ENCODE data around the gene MEAF6.

MEAF6 gene

DNA sequence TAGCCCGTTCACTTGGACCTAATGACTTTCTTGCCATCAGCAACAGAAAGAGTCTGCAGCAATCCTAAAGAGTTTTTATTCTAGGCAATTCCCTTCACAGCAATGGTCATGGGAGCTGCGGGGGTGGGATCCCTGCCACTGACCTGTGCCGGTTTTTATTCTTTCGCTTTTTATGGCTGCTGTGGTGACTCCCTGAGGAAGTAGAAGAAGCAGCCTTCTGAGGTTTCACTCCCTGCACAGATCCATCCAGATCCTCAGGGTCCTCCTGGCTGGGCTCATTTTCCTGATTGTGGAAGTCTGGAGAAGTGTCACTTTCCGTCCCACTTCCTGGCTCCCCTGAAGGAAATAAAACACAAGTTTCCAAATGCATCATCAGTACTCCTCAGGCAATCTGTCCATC lies 12.9 kb downstream of the MEAF6 start:
- H3K4me3 ChIP-seq, result no peak overlapping the region
- H3K27ac ChIP-seq, result no peak overlapping the region
- TF ChIP-seq, protein P1, sequence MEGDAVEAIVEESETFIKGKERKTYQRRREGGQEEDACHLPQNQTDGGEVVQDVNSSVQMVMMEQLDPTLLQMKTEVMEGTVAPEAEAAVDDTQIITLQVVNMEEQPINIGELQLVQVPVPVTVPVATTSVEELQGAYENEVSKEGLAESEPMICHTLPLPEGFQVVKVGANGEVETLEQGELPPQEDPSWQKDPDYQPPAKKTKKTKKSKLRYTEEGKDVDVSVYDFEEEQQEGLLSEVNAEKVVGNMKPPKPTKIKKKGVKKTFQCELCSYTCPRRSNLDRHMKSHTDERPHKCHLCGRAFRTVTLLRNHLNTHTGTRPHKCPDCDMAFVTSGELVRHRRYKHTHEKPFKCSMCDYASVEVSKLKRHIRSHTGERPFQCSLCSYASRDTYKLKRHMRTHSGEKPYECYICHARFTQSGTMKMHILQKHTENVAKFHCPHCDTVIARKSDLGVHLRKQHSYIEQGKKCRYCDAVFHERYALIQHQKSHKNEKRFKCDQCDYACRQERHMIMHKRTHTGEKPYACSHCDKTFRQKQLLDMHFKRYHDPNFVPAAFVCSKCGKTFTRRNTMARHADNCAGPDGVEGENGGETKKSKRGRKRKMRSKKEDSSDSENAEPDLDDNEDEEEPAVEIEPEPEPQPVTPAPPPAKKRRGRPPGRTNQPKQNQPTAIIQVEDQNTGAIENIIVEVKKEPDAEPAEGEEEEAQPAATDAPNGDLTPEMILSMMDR (IDR thresholded peaks at IDR 0.05), result no peak
- DNase-seq (ENCODE audit: low spot score), result no peak

DNA sequence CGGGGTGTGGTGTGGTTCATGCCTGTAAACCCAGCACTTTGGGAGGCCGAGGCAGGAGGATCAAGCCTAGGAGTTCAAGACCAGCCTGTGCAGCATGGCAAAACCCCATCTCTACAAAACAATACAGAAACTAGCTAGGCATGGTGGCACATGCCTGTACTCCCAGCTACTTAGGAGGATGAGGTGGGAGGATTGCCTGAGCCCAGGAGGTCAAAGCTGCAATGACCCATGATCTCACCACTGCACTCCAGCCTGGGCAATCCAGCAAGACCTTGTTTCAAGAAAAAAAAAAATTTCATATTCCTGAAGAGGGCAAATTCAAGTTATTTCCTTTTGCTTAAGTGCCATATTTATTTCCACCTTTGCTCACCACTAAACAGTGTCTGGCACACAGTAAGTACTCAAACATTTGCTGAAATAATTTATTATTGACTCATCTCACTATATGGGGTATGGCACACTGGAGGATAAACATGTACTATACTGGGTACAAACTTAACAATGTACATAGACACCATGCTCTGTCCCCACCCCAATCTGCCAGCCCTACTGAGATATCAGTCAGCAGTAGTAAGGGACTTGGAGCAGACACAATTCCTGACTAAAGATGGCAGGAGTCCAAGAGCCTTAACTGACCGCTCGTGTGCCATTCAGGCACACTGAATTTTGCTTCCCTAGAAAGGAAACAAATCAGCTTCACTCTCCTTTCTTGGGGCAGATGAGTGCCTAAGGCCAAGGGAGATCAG lies 15.5 kb downstream of the MEAF6 start:
- H3K4me3 ChIP-seq, result no peak overlapping the region
- H3K27ac ChIP-seq, result no peak overlapping the region
- DNase-seq (ENCODE audit: low spot score), result no peak
- TF ChIP-seq, protein P1 (IDR thresholded peaks at IDR 0.05), result no peak

DNA sequence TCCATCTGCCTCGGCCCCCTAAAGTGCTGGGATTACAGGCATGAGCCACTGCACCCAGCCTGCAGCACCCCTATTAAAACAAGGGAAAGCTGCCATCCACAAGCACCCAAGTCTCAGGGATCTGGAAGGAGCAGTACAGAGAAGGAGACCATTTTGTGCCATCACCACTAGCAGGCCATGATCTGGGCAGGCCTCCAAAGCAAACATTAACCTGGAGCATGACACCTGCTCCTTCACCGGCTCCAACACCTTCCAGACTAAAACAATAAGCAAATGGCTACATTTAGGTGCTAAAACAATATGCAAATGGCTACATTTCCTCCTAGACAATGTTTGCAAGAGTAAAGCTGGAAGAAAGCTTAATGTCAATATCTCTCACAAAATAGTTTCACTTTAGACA lies 16.7 kb downstream of the MEAF6 start:
- DNase-seq (ENCODE audit: low spot score), result no peak
- Histone ChIP-seq H3K4me3 (no peak overlapping the region), H3K27ac (no peak overlapping the region)
- TF ChIP-seq, protein P1 (IDR thresholded peaks at IDR 0.05), result no peak

DNA sequence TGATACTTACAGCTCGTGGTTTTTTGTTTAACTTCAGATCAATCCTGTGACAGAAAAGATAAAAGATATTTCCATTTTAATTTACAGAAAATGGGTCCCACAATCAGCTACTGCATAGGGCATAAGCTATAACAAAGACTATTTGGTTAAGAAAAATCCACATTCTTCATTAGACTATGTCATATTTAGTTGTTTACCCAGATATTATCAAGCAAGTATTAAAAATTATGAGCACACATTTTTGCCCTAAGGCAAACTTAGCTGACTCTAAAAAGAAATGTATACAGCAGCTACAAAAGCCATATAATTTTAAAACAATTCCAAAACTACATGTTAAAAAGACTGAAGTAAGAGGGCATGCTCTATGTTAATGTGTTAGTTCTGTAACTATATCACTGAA lies 18.7 kb downstream of the MEAF6 start:
- DNase-seq (ENCODE audit: low spot score), result no peak
- TF ChIP-seq, protein P1 (IDR thresholded peaks at IDR 0.05), result no peak
- Histone ChIP-seq H3K27ac (no peak overlapping the region), H3K4me3 (no peak overlapping the region)

DNA sequence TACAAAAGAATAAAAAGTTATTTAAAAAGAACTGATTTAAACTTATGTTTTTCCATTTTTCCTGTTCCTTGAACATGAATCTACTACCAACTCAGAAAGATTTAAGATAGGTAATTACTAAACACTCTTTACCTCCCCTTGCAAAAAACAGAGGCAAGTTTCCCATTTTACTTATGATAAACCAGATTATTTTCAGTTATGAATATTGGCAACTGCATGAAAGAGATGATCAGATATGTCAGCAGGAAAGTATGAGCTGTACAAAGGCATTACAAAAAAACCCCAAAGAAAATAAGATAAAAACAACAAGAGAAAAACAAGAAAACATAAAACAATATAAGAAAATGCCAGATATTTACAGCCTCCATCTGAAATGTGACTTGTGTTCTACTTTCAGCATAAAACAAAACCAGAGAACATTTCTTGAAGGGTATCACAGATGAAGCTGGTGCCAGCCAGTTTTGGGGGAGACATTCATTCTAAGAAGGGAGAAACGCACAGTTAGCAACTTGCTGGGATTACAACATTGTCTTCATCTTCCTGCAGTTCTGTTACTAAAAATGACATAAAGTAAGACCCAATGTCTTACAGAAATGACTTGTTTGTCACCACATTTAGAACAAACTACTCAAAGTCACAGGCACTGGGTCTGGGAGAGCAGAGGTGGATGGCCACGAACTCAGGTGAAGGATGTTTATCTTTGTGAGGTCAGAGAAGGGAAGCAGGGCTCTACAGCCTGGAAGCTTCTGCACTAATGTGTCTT lies 21.0 kb downstream of the MEAF6 start:
- DNase-seq (ENCODE audit: low spot score), result no peak
- H3K4me3 ChIP-seq, result no peak overlapping the region
- TF ChIP-seq, protein P1 (IDR thresholded peaks at IDR 0.05), result no peak
- no peak overlapping the region for H3K27ac ChIP-seq

DNA sequence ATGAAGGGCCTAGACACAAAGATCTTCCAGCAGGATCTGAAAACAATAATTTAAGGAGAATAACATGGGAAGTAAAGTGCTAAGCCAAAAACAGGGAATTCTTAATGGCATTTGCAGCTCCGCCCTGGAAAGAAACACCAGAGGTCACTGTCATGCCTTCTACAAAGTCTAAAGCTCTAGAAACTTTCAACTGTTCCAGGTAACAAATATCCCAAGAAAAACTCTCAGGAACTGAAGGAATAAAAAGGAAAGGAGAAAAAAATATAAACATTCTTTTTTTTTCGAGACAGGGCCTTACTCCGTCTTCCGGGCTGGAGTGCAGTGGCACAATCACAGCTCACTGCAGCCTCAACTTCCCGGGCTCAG lies 27.0 kb downstream of the MEAF6 start:
- Histone ChIP-seq H3K27ac (peak overlapping the region; percentile 83 to 93), H3K4me3 (no peak overlapping the region)
- TF ChIP-seq, protein P1 (IDR thresholded peaks at IDR 0.05), result peak; percentile 8
- DNase-seq (ENCODE audit: low spot score), result no peak

Data from coronary artery (tissue), 2 donors.